GM12878 (cell line): ENCODE measurements around the gene MPV17L. TPM values are rescaled to one million over a fixed set of nuclear protein-coding genes. Genes with fewer than 3 reads are reported as not detected.

ENCODE experiments used
- ATAC-seq: fragments of 200-7000 bp; cut with Tn5 transposase; 3 replicates; pipeline ENCODE4 v1.9.1; 2020; ENCODE audit warnings: mild to moderate bottlenecking, moderate library complexity
- BruUV-seq: library from RNA; stranded (reverse); fragments of 400-500 nt; replicated peaks from 2 replicates; lab custom pipeline; 2021; lab: Mats Ljungman, UMichigan
- CTCF ChIA-PET: fragments of 300-600 bp; sonication (Branson Sonifier 250); formaldehyde crosslinking; extraction: SDS; loops from one replicate; lab custom pipeline; 2021; ENCODE audit warnings: inconsistent platforms; lab: Yijun Ruan, JAX
- POLR2A ChIA-PET: fragments of 350-600 bp; formaldehyde crosslinking; extraction: SDS; loops from one replicate; lab custom pipeline; 2021; ENCODE audit warnings: inconsistent platforms; lab: Charles Lee
- RAD21 ChIA-PET: fragments of 300-600 bp; sonication (Branson Sonifier 250); formaldehyde crosslinking; loops from one replicate; lab custom pipeline; 2023; ENCODE audit warnings: antibody characterized with exemption; ENCODE audit not compliant: unreplicated experiment; lab: Charles Lee
- SMC1A ChIA-PET: fragments of 300-600 bp; sonication (Branson Sonifier 250); formaldehyde crosslinking; loops from one replicate; lab custom pipeline; 2023; ENCODE audit not compliant: unreplicated experiment, uncharacterized antibody; lab: Charles Lee
- DNase-seq: peaks from one replicate; pipeline ENCODE4 v3.0.0-alpha.2; 2011; ENCODE audit warnings: low read depth, low spot score
- FAIRE-seq: peaks from 3 replicates; lab custom pipeline; 2011; peaks lifted over from hg19 to GRCh38; lab: Jason Lieb, UNC
- H2AFZ ChIP-seq: 2 replicates; pipeline ENCODE4 v1.6.0; 2011; ENCODE audit warnings: low read depth, low read length, control low read depth; ENCODE audit not compliant: control insufficient read depth
- H3K27ac ChIP-seq: 2 replicates; pipeline ENCODE4 v1.5.1; 2011; ENCODE audit warnings: control low read depth; ENCODE audit not compliant: control insufficient read depth, insufficient read depth
- H3K27me3 ChIP-seq, 2 experiments: replicated peaks in 1 of 2; 2 replicates each; pipeline versions ENCODE4 v1.6.0 to v1.6.1; 2011; ENCODE audit warnings: low read length in 1 of 2; ENCODE audit not compliant: control insufficient read depth in 2 of 2, insufficient read depth in 2 of 2
- H3K36me3 ChIP-seq, 2 experiments: 2 replicates each; pipeline ENCODE4 v1.5.1; 2011; ENCODE audit warnings: low read length in 1 of 2; ENCODE audit not compliant: control insufficient read depth in 2 of 2, insufficient read depth in 2 of 2
- H3K4me1 ChIP-seq: 2 replicates; pipeline ENCODE4 v1.6.1; 2011; ENCODE audit warnings: mild to moderate bottlenecking, low read length, moderate library complexity, mixed read lengths; ENCODE audit not compliant: control insufficient read depth, insufficient read depth
- H3K4me2 ChIP-seq: 2 replicates; pipeline ENCODE4 v1.6.0; 2011; ENCODE audit warnings: control low read depth; ENCODE audit not compliant: control insufficient read depth, insufficient read depth
- H3K4me3 ChIP-seq: fragments of 200-600 bp; sonication (generic); 2 replicates; pipeline ENCODE4 v1.5.1; 2016
- H3K79me2 ChIP-seq: 2 replicates; pipeline ENCODE4 v1.6.0; 2011; ENCODE audit warnings: low read length; ENCODE audit not compliant: control insufficient read depth, insufficient read depth
- H3K9ac ChIP-seq: 2 replicates; pipeline ENCODE4 v1.8.0; 2011; ENCODE audit warnings: low read length, control low read depth, mixed read lengths; ENCODE audit not compliant: control insufficient read depth, insufficient read depth
- H3K9me3 ChIP-seq: replicated peaks from 3 replicates; pipeline ENCODE4 v1.5.1; 2011; ENCODE audit warnings: mild to moderate bottlenecking, low read length; ENCODE audit not compliant: control insufficient read depth, insufficient read depth
- H4K20me1 ChIP-seq: 2 replicates; pipeline ENCODE4 v1.6.0; 2011; ENCODE audit not compliant: control insufficient read depth, insufficient read depth
- FOS ChIP-seq: IDR thresholded peaks from 3 replicates; pipeline ENCODE4 v1.6.1; 2011; ENCODE audit warnings: borderline replicate concordance; ENCODE audit not compliant: insufficient read length; ENCODE audit errors: extremely low read depth
- POLR2AphosphoS2 ChIP-seq: IDR thresholded peaks from 2 replicates; pipeline ENCODE4 v1.6.1; 2011; ENCODE audit warnings: low read depth, mild to moderate bottlenecking, low read length, improper control_type of control experiment, moderate library complexity
- RAD21 ChIP-seq: IDR thresholded peaks from 2 replicates; pipeline ENCODE4 v1.6.1; 2011; ENCODE audit warnings: mild to moderate bottlenecking, low read depth, low read length, moderate library complexity; ENCODE audit not compliant: insufficient read depth
- RB1 ChIP-seq: fragments of 450-650 bp; formaldehyde crosslinking; IDR thresholded peaks from 2 replicates; pipeline ENCODE4 v1.6.1; 2017; ENCODE audit warnings: mild to moderate bottlenecking, borderline replicate concordance
- SMC3 ChIP-seq: IDR thresholded peaks from 2 replicates; pipeline ENCODE4 v1.6.1; 2011; ENCODE audit warnings: low read length, improper control_type of control experiment, borderline replicate concordance
- ZNF24 ChIP-seq: fragments of 450-650 bp; IDR thresholded peaks from 2 replicates; pipeline ENCODE4 v1.6.1; 2017; ENCODE audit warnings: antibody characterized with exemption, mild to moderate bottlenecking
- WGBS: methylation state at CpG from one replicate; pipeline ENCODE4 v1.1.6; 2016; ENCODE audit warnings: low lambda C conversion rate; ENCODE audit not compliant: insufficient replicate concordance, insufficient coverage; ENCODE audit errors: missing lambda C conversion rate; 5-methylcytosine and 5-hydroxymethylcytosine counted together
- in situ Hi-C: fragments of 300-500 bp; cut with MboI; formaldehyde crosslinking; loops from 9 replicates; pipeline ENCODE4 v1.14.3; 2018; ENCODE audit warnings: mixed read lengths
- intact Hi-C: fragments of 100-400 bp; cut with micrococcal nuclease; formaldehyde crosslinking; loops from one replicate; pipeline ENCODE4 v1.14.2; 2022; ENCODE audit not compliant: unreplicated experiment
- polyA plus RNA-seq, 11 experiments: library from polyadenylated mRNA; depleted of rRNA in 4 of 11; unstranded in 6 of 11; stranded (reverse) in 5 of 11; fragments of >200 nt; fragmentation: Nextera tagmentation in 4 of 11; fragmentation: Illumina TruSeq in 1 of 11; extraction: Ambion mirVana in 4 of 11; extraction: Trizol in 1 of 11; gene quantifications; 1 replicate in 1 of 11; 2 replicates in 10 of 11; pipeline versions ENCODE4 v1.2.1 to v1.2.3, GENCODE V29; 2011 to 2016; ENCODE audit warnings: inconsistent platforms in 2 of 11, missing spikeins in 2 of 11, low read depth in 1 of 11
- total RNA-seq, 4 experiments: library from RNA; depleted of rRNA in 3 of 4; stranded (reverse); fragments of >200 nt in 3 of 4; fragmentation: Illumina TruSeq in 1 of 4; extraction: Trizol in 1 of 4; gene quantifications; 2 replicates each; pipeline versions ENCODE4 v1.2.1 to v1.2.3, GENCODE V29; 2013 to 2021
- TF ChIP-seq, protein P1 (sequence below): fragments of 450-650 bp; IDR thresholded peaks from 2 replicates; pipeline ENCODE4 v1.6.1; 2017; ENCODE audit warnings: mild to moderate bottlenecking
- TF ChIP-seq, protein P2 (sequence below), 3 experiments: IDR thresholded peaks in 2 of 3; conservative IDR thresholded peaks in 1 of 3; 2 replicates each; pipeline ENCODE4 v1.5.1; 2011; ENCODE audit warnings: low read depth in 3 of 3, low read length in 3 of 3, mild to moderate bottlenecking in 3 of 3, control low read depth in 2 of 3, moderate library complexity in 2 of 3, inconsistent platforms in 1 of 3, mixed read lengths in 1 of 3; ENCODE audit not compliant: control insufficient read depth in 2 of 3, insufficient read depth in 1 of 3; ENCODE audit errors: extremely low read depth in 1 of 3

MPV17L gene
- total and polyA plus RNA-seq, 10 of the 15 experiments (the other 5 are each of a cell fraction or from before 2014, with no cell fraction given): 0.02 to 0.10 (median 0.05) TPM; not detected in 5

DNA sequence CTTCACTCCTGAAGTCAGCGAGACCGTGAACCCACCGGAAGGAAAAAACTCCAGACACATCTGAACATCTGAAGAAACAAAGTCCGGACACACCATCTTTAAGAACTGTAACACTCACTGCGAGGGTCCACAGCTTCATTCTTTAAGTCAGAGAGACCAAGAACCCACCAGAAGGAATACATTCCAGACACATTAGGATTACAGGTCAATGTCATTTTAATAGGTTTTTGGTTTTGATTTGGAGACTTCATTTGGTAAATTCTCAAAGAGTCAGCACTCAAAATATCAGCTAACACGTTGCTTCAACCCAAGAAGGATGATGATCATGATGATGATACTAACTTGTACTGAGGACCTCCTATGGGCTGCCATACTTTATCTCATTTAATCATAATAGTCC lies 31.2 kb downstream of the MPV17L start:
- no TSS peak for BruUV-seq
- Histone ChIP-seq H3K79me2 (no peaks in the 10 kb centered on the region), H2AFZ (no peak overlapping the region), H3K27me3 (no peaks in the 10 kb centered on the region), H3K9ac (no peak overlapping the region), H4K20me1 (no peaks in the 10 kb centered on the region), H3K4me3 (no peak overlapping the region), H3K9me3 (no peaks in the 10 kb centered on the region), H3K4me2 (no peak overlapping the region), H3K36me3 (no peaks in the 10 kb centered on the region), H3K27ac (no peak overlapping the region), H3K4me1 (no peaks in the 10 kb centered on the region)
- ChIA-PET RAD21 (interaction anchor here (0.8 to 1.7 kb wide), 2 partner anchors 122 to 214 kb away, joined by 3 to 5 read pairs; no protein-coding TSS in a partner anchor), POLR2A (no interaction called here), SMC1A (no interaction called here), CTCF (interaction anchor here (0.7 to 2.3 kb wide), 10 partner anchors 10 to 328 kb away, joined by 3 to 15 read pairs (median 4); no protein-coding TSS in a partner anchor)
- intact Hi-C loops: loop anchor here (1.0 to 10.0 kb wide), 3 partner anchors 124 to 331 kb away; no protein-coding TSS in a partner anchor
- TF ChIP-seq RB1 (no peak), ZNF24 (no peak), POLR2AphosphoS2 (no peak)
- DNase-seq (no peak), FAIRE-seq (no peak), ATAC-seq (no peak)
- in situ Hi-C loops: no loop called here
- WGBS: 47% methylated on average over 6 of the region's 6 CpGs

DNA sequence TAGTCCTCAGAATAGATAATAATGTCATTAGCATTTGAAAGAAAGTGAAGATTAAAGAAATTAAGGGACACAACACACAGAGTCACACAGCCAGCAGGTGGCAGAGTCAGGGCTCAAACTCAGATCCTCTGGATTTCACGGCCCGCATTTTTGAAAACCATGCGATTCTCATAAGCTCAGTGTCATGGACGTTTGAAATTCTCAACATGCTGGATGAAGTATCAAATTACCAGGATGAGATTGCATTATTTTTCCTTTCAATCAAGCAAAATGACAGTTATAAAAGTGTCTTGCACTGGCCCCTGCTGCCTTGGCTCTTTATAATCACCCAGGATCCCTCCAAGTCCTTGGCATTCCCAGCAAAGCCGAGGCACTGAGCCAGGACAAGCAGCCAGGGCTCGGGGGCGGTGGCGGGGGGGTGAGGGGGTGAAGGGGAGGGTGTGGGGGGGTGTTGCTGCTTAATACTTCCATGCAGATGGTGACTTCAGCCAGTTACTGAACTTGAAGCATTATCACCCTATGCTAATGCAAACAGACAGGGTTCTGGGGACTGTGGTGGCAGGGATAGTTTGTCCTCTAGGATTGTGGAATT lies 32.2 kb downstream of the MPV17L start:
- H3K79me2 ChIP-seq: no peaks in the 10 kb centered on the region
- POLR2A ChIA-PET: interaction anchor here (1.0 kb wide), 1 partner anchor 330 kb away, joined by 3 read pairs; no protein-coding TSS in a partner anchor
- 20% methylated on average over 4 of the region's 8 CpGs for WGBS
- CTCF ChIA-PET: interaction anchor here (0.7 to 2.3 kb wide), 12 partner anchors 13 to 394 kb away, joined by 3 to 15 read pairs (median 4); no protein-coding TSS in a partner anchor
- H3K36me3 ChIP-seq: no peaks in the 10 kb centered on the region
- H3K4me2 ChIP-seq: no peak overlapping the region
- FAIRE-seq: peak; percentile 89
- intact Hi-C loops (loop anchor here (1.0 to 10.0 kb wide), 3 partner anchors 123 to 330 kb away; no protein-coding TSS in a partner anchor), in situ Hi-C loops (no loop called here)
- no peak overlapping the region for H3K9ac ChIP-seq
- SMC1A ChIA-PET: interaction anchor here (0.6 to 1.0 kb wide), 3 partner anchors 123 to 255 kb away, joined by 3 to 5 read pairs (median 5); partner anchors contain the start of gene MARF1
- no peaks in the 10 kb centered on the region for H4K20me1 ChIP-seq
- H3K4me1 ChIP-seq: no peaks in the 10 kb centered on the region
- no peak overlapping the region for H3K27ac ChIP-seq
- BruUV-seq: no TSS peak
- H3K4me3 ChIP-seq: no peak overlapping the region
- H3K9me3 ChIP-seq: no peaks in the 10 kb centered on the region
- TF ChIP-seq, protein P1, sequence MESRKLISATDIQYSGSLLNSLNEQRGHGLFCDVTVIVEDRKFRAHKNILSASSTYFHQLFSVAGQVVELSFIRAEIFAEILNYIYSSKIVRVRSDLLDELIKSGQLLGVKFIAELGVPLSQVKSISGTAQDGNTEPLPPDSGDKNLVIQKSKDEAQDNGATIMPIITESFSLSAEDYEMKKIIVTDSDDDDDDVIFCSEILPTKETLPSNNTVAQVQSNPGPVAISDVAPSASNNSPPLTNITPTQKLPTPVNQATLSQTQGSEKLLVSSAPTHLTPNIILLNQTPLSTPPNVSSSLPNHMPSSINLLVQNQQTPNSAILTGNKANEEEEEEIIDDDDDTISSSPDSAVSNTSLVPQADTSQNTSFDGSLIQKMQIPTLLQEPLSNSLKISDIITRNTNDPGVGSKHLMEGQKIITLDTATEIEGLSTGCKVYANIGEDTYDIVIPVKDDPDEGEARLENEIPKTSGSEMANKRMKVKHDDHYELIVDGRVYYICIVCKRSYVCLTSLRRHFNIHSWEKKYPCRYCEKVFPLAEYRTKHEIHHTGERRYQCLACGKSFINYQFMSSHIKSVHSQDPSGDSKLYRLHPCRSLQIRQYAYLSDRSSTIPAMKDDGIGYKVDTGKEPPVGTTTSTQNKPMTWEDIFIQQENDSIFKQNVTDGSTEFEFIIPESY: no peak
- TF ChIP-seq FOS (no peak), SMC3 (peak; percentile 80), RAD21 (peak; percentile 58)
- TF ChIP-seq, protein P2, sequence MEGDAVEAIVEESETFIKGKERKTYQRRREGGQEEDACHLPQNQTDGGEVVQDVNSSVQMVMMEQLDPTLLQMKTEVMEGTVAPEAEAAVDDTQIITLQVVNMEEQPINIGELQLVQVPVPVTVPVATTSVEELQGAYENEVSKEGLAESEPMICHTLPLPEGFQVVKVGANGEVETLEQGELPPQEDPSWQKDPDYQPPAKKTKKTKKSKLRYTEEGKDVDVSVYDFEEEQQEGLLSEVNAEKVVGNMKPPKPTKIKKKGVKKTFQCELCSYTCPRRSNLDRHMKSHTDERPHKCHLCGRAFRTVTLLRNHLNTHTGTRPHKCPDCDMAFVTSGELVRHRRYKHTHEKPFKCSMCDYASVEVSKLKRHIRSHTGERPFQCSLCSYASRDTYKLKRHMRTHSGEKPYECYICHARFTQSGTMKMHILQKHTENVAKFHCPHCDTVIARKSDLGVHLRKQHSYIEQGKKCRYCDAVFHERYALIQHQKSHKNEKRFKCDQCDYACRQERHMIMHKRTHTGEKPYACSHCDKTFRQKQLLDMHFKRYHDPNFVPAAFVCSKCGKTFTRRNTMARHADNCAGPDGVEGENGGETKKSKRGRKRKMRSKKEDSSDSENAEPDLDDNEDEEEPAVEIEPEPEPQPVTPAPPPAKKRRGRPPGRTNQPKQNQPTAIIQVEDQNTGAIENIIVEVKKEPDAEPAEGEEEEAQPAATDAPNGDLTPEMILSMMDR (IDR thresholded peaks at IDR 0.05 in 2 of 3, conservative IDR thresholded peaks at IDR 0.05 in 1 of 3; ENCODE audit: control insufficient read depth in 2 of 3, extremely low read depth in 1 of 3, insufficient read depth in 1 of 3, low read depth in 3 of 3, low read length in 3 of 3): peak; percentile 41 to 61 (median 52); a peak in 5 of 6 replicates
- no peak for DNase-seq
- no peaks in the 10 kb centered on the region for H3K27me3 ChIP-seq
- H2AFZ ChIP-seq: no peak overlapping the region
- RAD21 ChIA-PET: interaction anchor here (0.6 to 1.7 kb wide), 6 partner anchors 13 to 329 kb away, joined by 3 to 6 read pairs (median 4); partner anchors contain the start of gene MARF1
- ATAC-seq: peak; percentile 78
